Measurements from ENCODE around the gene FAM110A.
A peak's percentile ranks its signal among the peaks of the same experiment; 100 is the strongest.

FAM110A gene

DNA sequence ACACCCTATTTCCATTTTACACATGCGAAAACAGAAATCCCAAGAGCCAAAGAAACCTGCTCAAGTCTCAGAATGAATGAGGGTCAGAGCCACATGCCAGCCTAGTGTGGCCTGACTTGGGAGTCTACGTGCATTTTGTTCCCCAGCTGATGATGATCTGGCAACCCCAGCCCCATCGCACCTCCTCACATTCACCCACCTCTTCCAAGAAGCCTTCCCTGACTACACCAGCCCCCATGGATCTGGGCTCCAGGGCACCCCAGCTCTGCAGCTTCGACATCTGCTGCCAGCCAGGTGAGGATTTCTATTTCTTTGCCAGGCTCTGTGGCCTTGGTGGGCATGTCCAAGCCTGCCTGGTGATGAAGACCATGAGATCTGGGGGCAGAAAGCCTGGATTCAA, 41.6 kb downstream of the FAM110A start:
- H3K4me3 Mint-ChIP-seq = no peak overlapping the region
- H3K4me1 Mint-ChIP-seq = no peaks in the 10 kb centered on the region
- DNase-seq = no peak
- TF ChIP-seq CTCF (IDR thresholded peaks at IDR 0.05) = no peak
- peaks cover 43% of the 10 kb centered on the region for H3K27me3 Mint-ChIP-seq (ENCODE audit: low read depth, poor library complexity)
- H3K36me3 Mint-ChIP-seq (ENCODE audit: low read depth) = no peaks in the 10 kb centered on the region
- no peaks in the 10 kb centered on the region for H3K9me3 Mint-ChIP-seq
- no peak overlapping the region for H3K27ac Mint-ChIP-seq

DNA sequence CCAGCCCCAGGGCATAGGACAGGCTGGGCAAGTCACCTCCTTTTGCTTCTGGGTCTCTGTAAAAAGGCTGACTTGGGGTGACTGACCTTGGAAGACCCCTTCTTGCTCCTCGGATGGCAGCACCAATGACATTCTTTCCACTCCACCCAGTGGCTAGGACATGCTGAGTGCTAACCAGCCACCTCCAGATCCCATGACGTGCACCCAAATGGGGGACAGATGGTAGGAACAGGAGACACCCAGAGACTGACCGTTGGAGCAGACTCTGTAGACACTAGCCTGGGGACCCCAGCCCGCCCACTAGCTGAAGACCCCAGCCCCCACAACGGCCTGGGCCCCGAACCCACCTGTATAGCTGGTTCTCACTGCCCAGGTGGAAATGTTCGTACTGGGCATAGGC, 44.3 kb downstream of the FAM110A start:
- H3K27ac Mint-ChIP-seq = no peak overlapping the region
- no peak overlapping the region for H3K4me3 Mint-ChIP-seq
- H3K36me3 Mint-ChIP-seq (ENCODE audit: low read depth) = no peaks in the 10 kb centered on the region

DNA sequence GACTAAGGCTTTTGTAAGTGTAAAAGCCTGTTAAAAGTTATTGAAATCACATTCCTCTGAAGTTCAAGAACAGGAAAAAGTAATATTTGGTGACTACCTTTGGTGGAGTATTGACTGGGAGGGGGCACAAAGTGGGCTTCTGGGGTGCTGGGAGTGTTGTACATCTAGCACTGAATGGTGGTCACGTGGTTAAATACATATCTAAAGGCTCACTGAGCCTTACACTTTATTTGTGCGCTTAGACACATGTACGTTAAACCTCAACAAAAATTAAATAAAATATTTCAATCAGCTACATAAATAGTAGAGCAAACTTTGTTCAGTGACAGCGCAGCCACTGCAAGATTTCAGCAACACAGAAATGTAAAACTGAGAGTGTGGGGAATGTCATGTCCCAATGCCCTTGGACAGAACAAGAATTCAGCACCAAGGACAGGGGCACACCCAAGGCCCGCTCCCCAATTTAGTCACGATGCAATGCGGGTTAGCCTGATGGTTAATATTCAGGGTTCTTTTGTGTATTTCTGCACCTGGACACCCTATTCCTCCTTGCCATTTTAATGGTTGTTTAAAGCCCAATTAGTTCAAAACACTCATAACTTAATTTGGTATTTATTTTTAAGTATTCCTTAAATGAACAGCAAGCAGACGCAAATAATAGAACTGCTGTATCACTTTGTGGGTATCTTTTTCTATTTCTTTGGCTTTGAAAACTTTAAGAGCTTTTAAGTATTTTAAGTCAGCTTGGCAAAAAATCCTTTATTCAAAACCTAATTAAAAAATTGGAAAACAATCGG, 45.2 kb downstream of the FAM110A start:
- Mint-ChIP-seq H3K36me3 (ENCODE audit: low read depth) (no peaks in the 10 kb centered on the region), H3K9me3 (no peaks in the 10 kb centered on the region), H3K4me1 (no peaks in the 10 kb centered on the region), H3K27ac (no peak overlapping the region), H3K4me3 (no peak overlapping the region), H3K27me3 (ENCODE audit: low read depth, poor library complexity) (peaks cover 57% of the 10 kb centered on the region)
- no peak for TF ChIP-seq CTCF (IDR thresholded peaks at IDR 0.05)
- DNase-seq = peak; percentile 88

More for the DNA sequence above, 44.3 kb downstream of the FAM110A start:
- Mint-ChIP-seq H3K4me1 (no peaks in the 10 kb centered on the region), H3K9me3 (no peaks in the 10 kb centered on the region), H3K27me3 (ENCODE audit: low read depth, poor library complexity) (peaks cover 53% of the 10 kb centered on the region)
- DNase-seq = no peak
- no peak for TF ChIP-seq CTCF (IDR thresholded peaks at IDR 0.05)

- Mint-ChIP-seq H3K27ac (no peak overlapping the region), H3K4me3 (no peak overlapping the region), H3K4me1 (no peaks in the 10 kb centered on the region), H3K27me3 (ENCODE audit: low read depth, poor library complexity) (peaks cover 66% of the 10 kb centered on the region), H3K36me3 (ENCODE audit: low read depth) (no peaks in the 10 kb centered on the region), H3K9me3 (no peaks in the 10 kb centered on the region)
- no peak for TF ChIP-seq CTCF (IDR thresholded peaks at IDR 0.05)
- DNase-seq = no peak
Measured at GRCh38 chr20:879626-880025, 46.1 kb downstream of the FAM110A start.

GRCh38 chr20:881051-881782, 47.7 kb downstream of the FAM110A start:
- no peak overlapping the region for H3K27ac Mint-ChIP-seq
- peaks cover 5% of the 10 kb centered on the region for H3K4me1 Mint-ChIP-seq
- no peaks in the 10 kb centered on the region for H3K36me3 Mint-ChIP-seq (ENCODE audit: low read depth)
- no peaks in the 10 kb centered on the region for H3K9me3 Mint-ChIP-seq
- no peak for TF ChIP-seq CTCF (IDR thresholded peaks at IDR 0.05)
- no peak for DNase-seq
- H3K27me3 Mint-ChIP-seq (ENCODE audit: low read depth, poor library complexity) = peaks cover 80% of the 10 kb centered on the region
- no peak overlapping the region for H3K4me3 Mint-ChIP-seq
